Peyer's patch (tissue), 4 donors: ENCODE data around the gene KRT13.

Experiments used
- POLR2A ChIP-seq, 2 donors: fragments of 450-650 bp; IDR thresholded peaks; one replicate each; pipeline ENCODE4 v1.5.1; 2017; ENCODE audit warnings: antibody characterized with exemption in 2 of 2, mild to moderate bottlenecking in 2 of 2, moderate library complexity in 2 of 2
- TF ChIP-seq, protein P1 (sequence below), 6 experiments: fragments of 450-650 bp in 4 of 6; fragments of 200-600 bp in 2 of 6; sonication (generic) in 1 of 6; IDR thresholded peaks; one replicate each; pipeline ENCODE4 v1.5.1; 2017 to 2019; ENCODE audit warnings: antibody characterized with exemption in 6 of 6, mild to moderate bottlenecking in 3 of 6, moderate library complexity in 1 of 6

DNA sequence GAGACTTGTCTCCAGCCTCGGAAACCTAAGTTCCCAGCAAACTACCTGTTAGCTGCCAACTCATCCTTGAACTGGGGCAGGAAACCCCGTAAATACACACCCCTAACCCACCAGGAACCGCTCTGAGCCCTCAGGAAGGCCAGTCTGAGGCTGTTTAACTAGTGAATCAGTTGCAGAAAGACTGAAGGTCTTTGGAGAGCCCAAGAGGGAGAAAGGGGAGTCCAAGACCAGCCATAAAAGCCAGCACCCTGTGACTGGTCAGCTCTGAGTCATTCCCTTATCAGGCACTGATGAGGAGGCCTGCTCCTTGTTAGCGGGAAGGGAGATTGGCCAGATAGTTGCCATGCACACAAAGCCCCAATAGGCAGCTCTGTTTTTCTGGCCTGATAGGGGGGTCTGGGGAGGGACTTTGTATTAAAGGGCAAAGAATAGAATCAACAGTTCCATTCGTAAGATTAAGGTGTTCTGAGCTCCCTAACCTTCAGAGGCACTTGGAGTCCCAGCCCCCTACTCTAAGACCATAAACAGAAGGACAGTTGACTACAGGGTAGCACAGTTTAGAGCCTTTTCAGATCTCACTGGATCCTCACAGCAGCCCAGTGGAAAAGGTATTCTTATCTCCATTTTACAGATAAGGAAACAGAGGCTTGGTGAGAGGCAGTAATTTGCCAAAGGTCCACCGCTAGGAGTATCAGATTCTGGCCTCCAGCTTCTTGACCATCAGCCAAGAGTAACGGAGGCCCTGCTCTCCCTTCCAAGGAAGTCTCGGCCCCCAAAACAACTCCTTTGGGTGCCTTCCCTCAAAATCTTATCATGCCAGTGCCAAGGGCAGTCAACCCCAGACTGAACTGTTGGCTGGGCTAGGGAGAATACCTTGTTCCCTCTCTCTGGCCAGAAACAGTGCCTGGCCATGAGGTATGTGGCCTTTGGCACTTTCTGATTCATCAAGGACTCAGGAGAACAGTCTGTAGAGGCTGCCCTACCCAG is 24.9 kb upstream of the KRT13 start:
- TF ChIP-seq, protein P1, sequence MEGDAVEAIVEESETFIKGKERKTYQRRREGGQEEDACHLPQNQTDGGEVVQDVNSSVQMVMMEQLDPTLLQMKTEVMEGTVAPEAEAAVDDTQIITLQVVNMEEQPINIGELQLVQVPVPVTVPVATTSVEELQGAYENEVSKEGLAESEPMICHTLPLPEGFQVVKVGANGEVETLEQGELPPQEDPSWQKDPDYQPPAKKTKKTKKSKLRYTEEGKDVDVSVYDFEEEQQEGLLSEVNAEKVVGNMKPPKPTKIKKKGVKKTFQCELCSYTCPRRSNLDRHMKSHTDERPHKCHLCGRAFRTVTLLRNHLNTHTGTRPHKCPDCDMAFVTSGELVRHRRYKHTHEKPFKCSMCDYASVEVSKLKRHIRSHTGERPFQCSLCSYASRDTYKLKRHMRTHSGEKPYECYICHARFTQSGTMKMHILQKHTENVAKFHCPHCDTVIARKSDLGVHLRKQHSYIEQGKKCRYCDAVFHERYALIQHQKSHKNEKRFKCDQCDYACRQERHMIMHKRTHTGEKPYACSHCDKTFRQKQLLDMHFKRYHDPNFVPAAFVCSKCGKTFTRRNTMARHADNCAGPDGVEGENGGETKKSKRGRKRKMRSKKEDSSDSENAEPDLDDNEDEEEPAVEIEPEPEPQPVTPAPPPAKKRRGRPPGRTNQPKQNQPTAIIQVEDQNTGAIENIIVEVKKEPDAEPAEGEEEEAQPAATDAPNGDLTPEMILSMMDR (IDR thresholded peaks at IDR 0.05): peak in 1 of 6 experiments; percentile 14
- TF ChIP-seq POLR2A (IDR thresholded peaks at IDR 0.05): peak; percentile 73 to 84
